CD4-positive, alpha-beta T cell treated with Interleukin-17A for 4 hours (primary cell): ENCODE measurements around the gene UHMK1.
"Not testable (repeated sequence)": the region's sequence is repeated elsewhere in the genome, so short reads cannot be mapped to it uniquely, and the experiment has no call there.

ENCODE experiments used
- DNase-seq: peaks from one replicate; pipeline ENCODE4 v3.0.0-alpha.2; 2020; ENCODE audit warnings: mixed read lengths

Gene UHMK1

DNA sequence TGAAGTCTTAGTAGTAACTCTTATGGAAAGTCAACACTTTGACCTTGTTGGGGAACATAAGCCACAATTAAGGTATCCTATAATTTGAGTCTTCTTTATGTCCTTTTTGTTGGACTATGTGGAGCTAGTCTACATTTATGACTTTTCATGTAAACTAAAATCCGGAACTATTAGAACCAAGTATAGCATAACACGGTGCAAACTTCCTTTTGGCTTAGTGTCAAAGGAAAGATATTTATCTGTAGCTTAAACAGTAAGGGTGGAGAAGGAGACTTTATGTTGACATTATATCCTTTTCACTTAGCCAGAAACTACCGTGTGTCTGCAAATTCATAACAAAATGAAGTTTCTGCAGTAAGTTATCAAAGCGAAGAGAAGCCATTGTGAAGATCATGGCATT, 71.2 kb downstream of the UHMK1 start:
- no peak for DNase-seq

DNA sequence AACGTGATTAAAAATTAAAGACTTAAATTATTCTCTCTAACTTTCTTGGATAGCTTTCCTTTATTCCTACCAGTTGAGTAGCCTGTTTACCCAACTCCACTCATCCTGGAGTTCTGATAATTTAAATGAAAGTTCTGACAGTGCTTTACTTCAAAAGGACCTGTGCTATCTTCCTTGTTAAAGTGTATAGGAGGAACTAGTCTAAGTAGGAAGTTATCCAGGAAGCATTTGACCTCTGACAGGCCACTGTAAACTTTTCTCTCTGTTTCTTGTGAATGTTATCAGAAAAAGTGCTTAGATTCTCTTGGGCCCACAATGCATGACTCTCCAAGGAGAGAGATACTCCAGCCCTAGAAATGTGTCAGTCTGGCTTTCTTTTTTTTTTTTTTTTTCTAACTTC, 73.1 kb downstream of the UHMK1 start:
- DNase-seq, result no peak

- DNase-seq, result not testable (repeated sequence)
Measured at GRCh38 chr1:162571121-162571520, 73.5 kb downstream of the UHMK1 start.

DNA sequence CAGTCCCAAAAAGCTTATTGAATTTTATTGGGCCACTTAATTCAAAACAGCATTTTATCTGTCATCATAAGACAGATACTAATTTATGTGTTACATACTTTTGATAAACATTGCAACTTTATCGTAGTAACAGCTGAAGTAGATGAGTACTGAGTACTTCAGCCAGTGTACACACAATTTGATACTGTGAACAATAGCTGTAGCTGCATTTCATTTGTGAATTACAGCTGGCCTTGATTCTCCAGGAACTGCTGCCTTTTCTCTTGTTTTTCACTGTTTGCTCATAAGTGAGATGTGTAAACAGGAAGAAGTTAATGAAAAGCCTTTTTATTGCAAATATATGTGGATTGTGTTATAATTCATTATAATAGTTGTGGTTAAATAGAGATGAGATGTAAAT, 74.1 kb downstream of the UHMK1 start:
- DNase-seq, result no peak

- no peak for DNase-seq
Measured at GRCh38 chr1:162573136-162573535, 75.5 kb downstream of the UHMK1 start.

DNA sequence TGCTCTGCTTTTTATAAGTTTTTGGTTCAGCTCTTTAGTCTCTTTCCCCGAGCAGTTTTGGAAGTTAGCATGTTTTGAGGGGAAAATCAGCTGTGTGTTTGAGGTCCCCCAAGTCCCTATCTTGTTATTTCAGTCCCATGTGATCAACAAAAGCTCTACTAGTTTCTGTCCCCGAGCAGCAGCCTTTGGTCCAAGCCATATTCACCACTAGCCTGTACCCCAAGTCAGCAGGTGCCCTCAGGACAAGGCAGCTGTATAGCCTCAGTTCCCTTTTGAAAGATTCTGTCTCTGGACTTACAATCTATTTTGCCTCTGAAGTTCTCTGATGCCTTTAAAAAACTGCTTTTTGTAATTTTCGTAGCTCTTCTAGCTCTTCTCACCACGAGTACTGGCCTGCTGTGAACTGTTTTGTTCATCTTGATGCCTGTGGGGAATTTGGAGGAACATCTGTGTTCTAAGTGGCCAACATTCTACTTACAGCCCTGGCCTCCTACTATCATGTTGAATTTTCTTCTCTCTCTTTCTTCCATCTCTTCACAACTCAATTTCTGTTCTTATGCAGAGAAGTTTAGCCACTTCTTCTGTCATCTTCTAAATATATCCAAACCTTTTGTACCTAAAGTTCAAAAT, 80.6 kb downstream of the UHMK1 start:
- DNase-seq, result no peak

DNA sequence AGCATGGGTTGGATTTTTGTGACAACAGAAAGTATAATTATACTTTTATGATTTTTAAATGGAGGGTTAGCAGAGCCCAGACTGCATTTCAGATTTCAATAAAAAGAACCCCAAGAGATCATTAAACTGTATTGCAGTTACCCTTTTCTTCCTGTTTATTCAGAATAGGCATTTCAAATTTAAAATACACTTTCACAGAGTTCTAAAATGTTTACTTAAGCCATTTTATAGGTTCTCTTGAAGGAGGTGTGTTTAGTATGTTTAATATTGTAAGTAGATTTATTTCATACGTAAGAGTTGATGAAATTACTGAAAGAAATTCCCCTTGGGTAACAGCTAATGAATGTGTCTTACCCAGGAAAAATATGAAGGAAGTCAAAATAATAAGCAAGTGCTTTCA, 81.3 kb downstream of the UHMK1 start:
- DNase-seq, result no peak
